Upper lobe of right lung (tissue), 1 donor: Measurements from ENCODE around the gene C1GALT1C1. TPM values are rescaled to one million over a fixed set of nuclear protein-coding genes. Genes with fewer than 3 reads are reported as not detected.
A peak's percentile ranks its signal among the peaks of the same experiment; 100 is the strongest.
"Not testable (repeated sequence)": the region's sequence is repeated elsewhere in the genome, so short reads cannot be mapped to it uniquely, and the experiment has no call there.

Experiments
- ATAC-seq: fragments of 200-7000 bp; cut with Tn5 transposase; one replicate; pipeline ENCODE4 v1.9.1; 2020; ENCODE audit warnings: mild to moderate bottlenecking, moderate library complexity
- DNase-seq: peaks from one replicate; pipeline ENCODE4 v3.0.0-alpha.2; 2020
- H3K27ac ChIP-seq: fragments of 200-600 bp; one replicate; pipeline ENCODE4 v1.8.0; 2022
- H3K27me3 ChIP-seq: fragments of 200-600 bp; one replicate; pipeline ENCODE4 v1.8.0; 2022; ENCODE audit warnings: mild to moderate bottlenecking
- H3K36me3 ChIP-seq: fragments of 200-600 bp; one replicate; pipeline ENCODE4 v1.8.0; 2022
- H3K4me1 ChIP-seq: fragments of 200-600 bp; one replicate; pipeline ENCODE4 v1.8.0; 2022
- H3K4me3 ChIP-seq: fragments of 200-600 bp; one replicate; pipeline ENCODE4 v1.8.0; 2022; ENCODE audit warnings: mild to moderate bottlenecking
- H3K9me3 ChIP-seq: fragments of 200-600 bp; one replicate; pipeline ENCODE4 v1.8.0; 2022
- CTCF ChIP-seq: fragments of 200-600 bp; IDR thresholded peaks from one replicate; pipeline ENCODE4 v1.8.0; 2022; ENCODE audit warnings: antibody characterized with exemption
- intact Hi-C: fragments of 100-400 bp; cut with DNase I; formaldehyde crosslinking; loops from one replicate; pipeline ENCODE4 v1.11.0; 2022
- total RNA-seq: library from RNA; stranded (reverse); fragmentation: NEBNext Ultra II Directional; extraction: Animal tissue kit (Norgen Biotek cat#: 25700); gene quantifications from one replicate; pipeline ENCODE4 v1.2.1, GENCODE V29; 2021
- donor health status: DM: no; HTN: yes; CAD: no; lungs with severe emphysema.

The C1GALT1C1 gene
- total RNA-seq, 1 donor from 2014 or later = 24.0 TPM

GRCh38 chrX:120668357-120668756 is 38.5 kb upstream of the C1GALT1C1 start:
- H3K4me3 ChIP-seq = no peak overlapping the region
- no peaks in the 10 kb centered on the region for H3K4me1 ChIP-seq
- DNase-seq (no peak), ATAC-seq (no peak)
- no peaks in the 10 kb centered on the region for H3K9me3 ChIP-seq
- no peaks in the 10 kb centered on the region for H3K27me3 ChIP-seq
- H3K36me3 ChIP-seq = no peaks in the 10 kb centered on the region
- no peak for TF ChIP-seq CTCF
- no peak overlapping the region for H3K27ac ChIP-seq
- intact Hi-C loops = no loop called here

DNA sequence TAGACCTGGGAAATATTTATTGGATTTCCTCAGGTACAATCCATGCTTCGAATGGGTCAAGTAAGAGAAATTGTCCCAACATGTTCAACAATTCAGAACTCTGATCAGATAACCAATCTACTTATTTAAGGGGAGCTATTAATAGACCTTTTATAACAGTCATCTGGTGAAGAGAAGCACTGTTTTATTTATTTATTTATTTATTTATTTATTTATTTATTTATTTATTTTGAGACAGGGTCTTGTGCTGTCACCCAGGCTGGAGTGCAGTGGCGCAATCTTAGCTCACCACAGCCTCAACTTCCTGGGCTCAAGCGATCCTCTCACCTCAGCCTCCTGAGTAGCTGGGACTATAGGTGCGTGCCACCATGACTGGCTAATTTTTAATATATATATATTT is 34.7 kb upstream of the C1GALT1C1 start:
- H3K9me3 ChIP-seq, ATAC-seq, intact Hi-C loops, H3K4me3 ChIP-seq, DNase-seq, H3K27me3 ChIP-seq, H3K36me3 ChIP-seq, H3K27ac ChIP-seq, H3K4me1 ChIP-seq: not testable (repeated sequence)

- ATAC-seq (no peak), DNase-seq (no peak)
- intact Hi-C loops = no loop called here
- Histone ChIP-seq H3K4me1 (no peaks in the 10 kb centered on the region), H3K27ac (no peak overlapping the region), H3K4me3 (no peak overlapping the region), H3K27me3 (no peaks in the 10 kb centered on the region), H3K9me3 (no peaks in the 10 kb centered on the region), H3K36me3 (no peaks in the 10 kb centered on the region)
- peak; percentile 16 for TF ChIP-seq CTCF
Observed at GRCh38 chrX:120664081-120664480, 34.2 kb upstream of the C1GALT1C1 start.

DNA sequence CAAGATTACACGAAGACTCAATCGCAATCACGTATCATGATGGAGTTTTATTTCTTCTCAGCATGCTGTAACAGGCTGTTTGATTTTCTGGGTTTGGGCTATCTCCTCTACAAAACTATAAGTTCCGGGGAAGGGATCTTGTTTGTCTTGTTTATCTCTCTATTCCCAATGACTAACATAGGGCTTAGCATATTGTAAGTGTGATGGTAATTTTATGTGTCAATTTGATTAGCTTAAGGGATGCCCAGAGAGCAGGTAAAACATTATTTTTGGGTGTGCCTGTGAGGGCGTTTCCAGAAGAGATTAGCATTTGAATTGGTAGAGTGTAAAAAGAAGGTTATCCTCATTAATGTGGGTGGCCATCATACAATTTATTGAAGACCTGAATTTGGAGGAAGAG is 32.8 kb upstream of the C1GALT1C1 start:
- ATAC-seq (no peak), DNase-seq (no peak)
- no peaks in the 10 kb centered on the region for H3K36me3 ChIP-seq
- no peaks in the 10 kb centered on the region for H3K9me3 ChIP-seq
- no peaks in the 10 kb centered on the region for H3K27me3 ChIP-seq
- TF ChIP-seq CTCF = no peak
- intact Hi-C loops = no loop called here
- no peak overlapping the region for H3K27ac ChIP-seq
- H3K4me3 ChIP-seq = no peak overlapping the region
- H3K4me1 ChIP-seq = no peaks in the 10 kb centered on the region

- Histone ChIP-seq H3K27me3 (no peaks in the 10 kb centered on the region), H3K27ac (no peak overlapping the region), H3K9me3 (no peaks in the 10 kb centered on the region), H3K4me1 (no peaks in the 10 kb centered on the region), H3K36me3 (no peaks in the 10 kb centered on the region), H3K4me3 (no peak overlapping the region)
- TF ChIP-seq CTCF = no peak
- no peak for DNase-seq
- ATAC-seq = no peak
- intact Hi-C loops = no loop called here
Observed at GRCh38 chrX:120660637-120661036, 30.8 kb upstream of the C1GALT1C1 start.

- no peak for DNase-seq
- Histone ChIP-seq H3K27me3 (no peaks in the 10 kb centered on the region), H3K9me3 (no peaks in the 10 kb centered on the region), H3K4me1 (no peaks in the 10 kb centered on the region), H3K36me3 (no peaks in the 10 kb centered on the region), H3K4me3 (no peak overlapping the region), H3K27ac (no peak overlapping the region)
- intact Hi-C loops = no loop called here
- ATAC-seq = no peak
- no peak for TF ChIP-seq CTCF
Observed at GRCh38 chrX:120653000-120653399, 23.1 kb upstream of the C1GALT1C1 start.

GRCh38 chrX:120652256-120652655 is 22.4 kb upstream of the C1GALT1C1 start:
- intact Hi-C loops, H3K27ac ChIP-seq, H3K9me3 ChIP-seq, H3K27me3 ChIP-seq, H3K36me3 ChIP-seq, DNase-seq, H3K4me1 ChIP-seq, ATAC-seq, H3K4me3 ChIP-seq: not testable (repeated sequence)
